ENCODE measurements around the gene SPA17.

- TF ChIP-seq CTCF (IDR thresholded peaks at IDR 0.05): no peak
- TF ChIP-seq ZNF281 (CRISPR knock-in tag; IDR thresholded peaks at IDR 0.05): no peak
- TF ChIP-seq ZNF396 (CRISPR knock-in tag; IDR thresholded peaks at IDR 0.05; ENCODE audit: borderline replicate concordance): no peak
- no peak for TF ChIP-seq ZNF138 (CRISPR knock-in tag; conservative IDR thresholded peaks at IDR 0.05)
- no peak for TF ChIP-seq E2F4 (CRISPR knock-in tag; IDR thresholded peaks at IDR 0.05; ENCODE audit: borderline replicate concordance, low read depth)
- TF ChIP-seq RELA (CRISPR knock-in tag; IDR thresholded peaks at IDR 0.05; ENCODE audit: borderline replicate concordance): no peak
Measured at GRCh38 chr11:124745835-124746620, 72.3 kb downstream of the SPA17 start.

Measured in WTC11 (cell line).